ENCODE data around the gene HADHA.
"Not testable (repeated sequence)": the region's sequence is repeated elsewhere in the genome, so short reads cannot be mapped to it uniquely, and the experiment has no call there.

HADHA gene

DNA sequence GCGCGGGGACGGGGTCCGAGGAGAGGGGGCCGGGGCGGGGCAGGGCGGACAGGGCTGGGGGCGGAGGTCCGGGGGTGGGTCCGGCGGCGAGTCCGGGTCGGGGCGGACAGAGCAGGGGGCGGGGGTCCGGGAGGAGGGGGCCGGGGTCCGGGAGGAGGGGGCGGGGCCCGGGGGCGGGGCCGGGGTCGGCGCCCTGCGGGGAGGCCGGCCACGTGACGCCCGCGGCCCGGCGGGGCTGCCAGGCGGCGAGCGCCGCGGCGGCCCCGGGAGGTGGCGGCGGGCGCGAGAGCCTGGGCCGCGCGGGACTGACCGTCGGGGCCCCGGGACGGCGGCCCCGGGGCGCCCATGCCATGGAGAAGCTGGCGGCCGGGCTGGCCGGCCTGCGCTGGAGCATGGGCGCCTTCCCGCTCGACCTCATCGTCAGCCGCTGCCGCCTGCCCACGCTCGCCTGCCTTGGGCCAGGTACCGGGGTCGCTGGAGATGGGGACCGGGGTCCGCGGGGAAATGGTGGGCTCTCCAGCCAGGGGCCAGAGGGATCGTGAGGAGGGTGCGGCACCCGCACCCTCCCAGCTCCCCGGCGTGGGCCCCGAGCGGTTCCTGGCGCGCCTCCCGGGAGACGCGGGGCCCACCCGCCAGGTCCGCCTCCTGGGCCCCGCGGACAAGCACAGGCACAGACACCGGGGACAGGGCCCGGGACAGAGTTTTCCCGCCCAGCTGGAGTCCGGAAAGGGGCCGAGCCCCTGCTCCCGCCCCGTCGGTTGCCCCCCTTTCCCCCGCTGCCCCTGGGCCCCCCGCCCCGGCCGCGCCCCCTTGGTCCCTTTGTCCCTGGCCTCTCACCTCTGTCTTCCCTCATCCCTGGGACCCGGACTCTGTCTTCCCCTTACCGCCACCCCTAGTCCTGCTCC, 71.3 kb downstream of the HADHA start, which contains the start of gene GAREM2:
Gene GAREM2 (plus strand): TSS at position 218 of the 905 bp plus-strand sequence. CDS start 133 bp downstream, at position 351.
- DNase-seq, result no peak

DNA sequence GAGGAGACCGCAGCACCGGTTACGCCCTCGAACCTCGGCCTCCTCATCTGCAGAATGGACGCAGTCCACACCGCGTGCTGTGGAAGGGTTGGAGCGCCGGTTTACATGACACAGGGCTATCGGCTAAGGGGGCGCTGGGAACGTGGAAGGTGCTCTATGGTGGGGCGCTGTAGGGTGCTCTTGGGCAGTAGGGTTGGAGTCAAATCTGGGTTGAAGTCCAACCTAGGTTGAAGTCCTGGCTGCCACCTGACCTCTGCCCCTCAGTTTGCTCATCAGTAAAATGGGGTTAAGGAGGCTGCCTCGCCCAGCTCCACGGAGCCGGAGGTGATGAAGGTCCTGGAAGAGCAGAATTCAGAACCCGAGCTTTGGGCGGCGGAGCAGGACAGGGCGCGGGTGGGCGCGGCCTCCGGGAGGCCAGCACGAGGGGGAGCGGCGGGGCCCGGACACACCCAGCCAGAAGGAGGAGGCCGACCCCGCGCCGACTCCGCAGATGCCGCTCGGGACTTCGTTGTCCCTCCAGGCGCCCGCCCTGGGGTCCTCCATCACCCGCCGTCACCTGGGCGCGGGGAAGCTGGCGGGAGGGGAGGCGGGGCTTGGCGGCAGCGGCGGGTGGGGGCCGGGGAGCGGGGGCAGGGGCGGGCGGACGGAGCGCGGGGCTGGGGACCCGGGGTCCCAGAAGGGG, 72.1 kb downstream of the HADHA start:
- no peak for DNase-seq

DNA sequence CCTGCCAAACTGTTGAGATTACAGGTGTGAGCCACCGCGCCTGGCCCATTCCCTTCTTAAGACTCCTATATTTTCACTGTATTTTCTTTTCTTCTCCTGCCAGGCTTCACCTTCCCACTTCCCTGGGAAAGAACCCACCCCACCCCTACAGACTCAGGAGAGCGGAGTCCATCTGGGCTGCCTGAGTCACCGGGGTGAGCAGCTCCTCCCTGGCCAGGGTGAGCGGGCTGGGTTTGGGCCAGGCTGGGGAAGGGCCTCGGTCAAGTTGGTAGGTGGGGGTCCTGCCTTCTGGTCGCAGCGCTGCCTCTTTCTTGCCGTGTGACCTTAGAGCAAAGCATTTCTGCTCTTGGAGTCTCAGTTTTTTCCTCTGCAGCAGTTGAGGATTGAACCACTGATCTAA, 73.6 kb downstream of the HADHA start:
- DNase-seq, result no peak

DNA sequence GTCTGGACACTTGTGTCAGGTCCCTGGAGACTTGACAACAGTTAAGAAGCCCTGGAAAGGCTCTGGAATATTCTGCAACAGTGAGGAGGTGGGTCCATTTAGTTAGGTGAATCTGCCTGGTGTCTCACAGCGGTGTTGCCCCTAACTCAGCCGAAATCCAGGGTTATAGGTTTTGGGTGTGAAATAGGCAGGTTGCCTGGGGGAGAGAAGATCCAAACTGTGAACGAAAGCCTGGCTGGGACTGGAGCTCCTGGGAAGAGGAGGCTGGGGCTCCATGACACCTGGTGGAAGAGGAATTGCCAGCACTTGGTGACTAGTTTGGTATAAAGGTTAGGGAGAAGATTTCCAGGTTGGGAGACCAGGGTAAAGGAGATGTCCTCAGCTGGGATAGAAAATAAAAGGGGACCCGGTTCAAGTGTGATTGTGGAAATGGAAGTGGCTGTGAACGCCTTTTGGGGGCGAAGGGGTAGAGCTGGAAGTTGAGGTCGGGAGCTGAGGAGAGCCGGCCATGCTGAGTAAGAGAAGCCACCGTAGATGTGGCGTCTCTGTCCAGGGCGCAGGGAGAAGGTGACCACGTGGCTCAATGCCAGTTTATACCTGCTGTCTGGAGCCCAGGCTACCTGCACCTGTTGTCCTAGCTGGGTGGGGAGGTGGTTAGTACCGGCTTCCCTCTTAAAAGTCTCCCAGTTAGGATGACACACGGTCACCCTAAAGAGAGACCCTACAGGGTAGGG, 74.6 kb downstream of the HADHA start:
- DNase-seq, result no peak

DNA sequence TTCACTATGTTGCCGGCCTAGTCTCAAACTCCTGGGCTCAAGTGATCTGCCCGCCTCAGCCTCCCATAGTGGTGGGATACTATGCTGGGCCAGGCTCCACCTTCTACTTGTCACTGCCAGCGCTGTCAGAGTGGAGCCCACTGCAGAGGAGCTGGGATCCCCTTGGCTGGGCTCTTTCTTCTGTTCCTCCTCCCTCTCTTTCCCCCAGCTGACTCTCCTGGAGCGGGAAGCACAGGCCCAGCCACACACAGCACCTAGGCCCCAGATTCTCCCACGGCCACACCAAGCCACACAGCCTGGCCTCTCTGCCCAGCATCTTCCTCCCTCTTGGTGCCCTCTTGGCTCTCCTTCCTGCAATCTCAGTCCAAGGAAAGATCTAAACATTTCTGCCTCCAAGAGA, 75.2 kb downstream of the HADHA start:
- no peak for DNase-seq

DNA sequence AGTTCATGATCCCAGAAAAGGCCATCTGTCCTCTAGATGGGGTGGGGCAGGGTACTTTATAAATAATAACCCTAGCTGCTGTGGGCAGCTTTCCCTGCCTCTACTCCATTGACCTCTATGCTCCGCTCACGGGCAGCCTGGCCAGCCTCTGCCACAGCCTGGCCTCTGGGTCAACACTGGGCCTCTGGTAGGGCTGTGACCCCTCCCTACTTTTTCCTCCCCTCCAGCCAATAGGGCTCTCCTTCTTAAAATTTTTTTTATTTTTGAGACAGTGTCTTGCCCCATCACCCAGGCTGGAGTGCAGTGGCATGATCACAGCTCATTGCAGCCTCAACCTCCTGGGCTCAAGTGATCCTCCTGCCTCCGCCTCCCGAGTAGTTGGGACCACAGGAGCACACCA, 75.6 kb downstream of the HADHA start:
- no peak for DNase-seq

DNA sequence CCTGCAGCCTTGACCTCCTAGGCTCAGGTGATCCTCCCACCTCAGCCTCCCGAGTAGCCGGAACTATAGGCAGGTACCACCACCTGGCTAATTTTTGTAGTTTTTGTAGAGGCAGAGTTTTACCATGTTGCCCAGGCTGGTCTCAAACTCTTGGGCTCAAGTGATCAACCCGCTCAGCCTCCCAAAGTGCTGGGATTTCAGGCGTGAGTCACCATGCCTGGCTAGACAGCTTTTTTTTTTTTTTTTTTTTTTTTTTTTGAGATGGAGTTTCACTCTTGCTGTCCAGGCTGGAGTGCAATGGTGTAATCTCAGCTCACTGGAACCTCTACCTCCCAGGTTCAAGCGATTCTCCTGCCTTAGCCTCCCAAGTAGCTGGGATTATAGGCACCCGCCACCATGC, 77.9 kb downstream of the HADHA start:
- not testable (repeated sequence) for DNase-seq

DNA sequence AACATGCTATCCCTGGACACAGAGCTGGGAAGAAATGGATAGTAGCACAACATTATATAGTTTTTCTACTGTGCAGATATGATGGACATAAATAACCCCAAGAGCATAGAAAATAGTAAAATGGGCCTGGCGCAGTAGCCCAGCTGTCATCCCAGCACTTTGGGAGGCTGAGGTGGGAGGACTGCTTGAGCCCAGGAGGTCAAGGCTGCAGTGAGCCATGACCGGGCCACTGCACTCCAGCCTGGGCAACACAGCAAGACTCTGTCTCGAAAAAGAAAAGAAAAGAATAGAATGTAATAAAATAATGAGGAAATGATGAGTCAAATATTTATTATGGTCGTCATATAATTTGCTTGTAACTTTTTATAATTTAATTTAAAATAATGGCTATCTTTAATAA, 79.0 kb downstream of the HADHA start:
- no peak for DNase-seq

DNA sequence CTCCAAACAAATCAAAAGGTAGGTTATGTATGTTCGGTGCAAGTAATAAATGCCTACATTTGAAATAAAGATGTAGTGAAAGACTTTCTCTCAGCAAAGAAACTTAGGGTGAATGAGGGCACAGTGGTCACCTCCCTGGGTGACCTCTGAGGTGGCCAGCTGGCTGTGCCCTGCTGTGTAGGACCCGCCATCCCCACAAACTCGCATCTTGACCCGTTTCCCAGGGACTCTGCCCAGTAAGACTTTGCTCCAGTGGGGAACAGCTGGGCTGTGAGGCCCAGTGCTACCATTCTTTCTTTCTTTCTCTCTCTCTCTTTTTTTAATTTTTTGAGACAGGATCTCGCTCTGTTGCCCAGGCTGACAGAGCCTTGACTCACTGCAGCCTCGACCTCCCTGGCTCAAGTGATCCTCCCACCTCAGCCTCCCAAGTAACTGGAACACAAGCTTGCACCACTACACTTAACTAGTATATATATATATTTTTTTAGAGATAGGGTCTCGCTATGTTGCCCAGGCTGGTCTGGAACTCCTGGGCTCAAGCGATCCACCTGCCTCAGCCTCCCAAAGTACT, 79.7 kb downstream of the HADHA start:
- no peak for DNase-seq

DNA sequence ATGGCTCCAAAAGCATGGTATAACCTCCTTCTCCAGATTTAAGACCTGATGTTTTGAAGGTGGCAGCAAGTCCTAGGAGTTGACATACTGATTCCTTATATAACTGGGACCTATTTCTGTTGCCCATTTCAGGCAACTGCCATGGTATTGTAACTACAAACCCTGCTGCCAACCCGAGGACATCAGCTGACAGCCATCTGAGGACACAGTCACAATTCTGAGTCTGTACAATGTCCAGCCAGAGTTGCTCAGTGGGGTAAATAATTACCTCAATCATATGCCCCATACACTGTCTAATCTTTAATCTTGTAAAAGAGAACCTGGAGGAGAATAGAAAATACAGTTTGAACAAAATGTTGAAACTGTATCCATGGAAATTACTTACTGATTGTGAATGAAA, 80.2 kb downstream of the HADHA start:
- no peak for DNase-seq

DNA sequence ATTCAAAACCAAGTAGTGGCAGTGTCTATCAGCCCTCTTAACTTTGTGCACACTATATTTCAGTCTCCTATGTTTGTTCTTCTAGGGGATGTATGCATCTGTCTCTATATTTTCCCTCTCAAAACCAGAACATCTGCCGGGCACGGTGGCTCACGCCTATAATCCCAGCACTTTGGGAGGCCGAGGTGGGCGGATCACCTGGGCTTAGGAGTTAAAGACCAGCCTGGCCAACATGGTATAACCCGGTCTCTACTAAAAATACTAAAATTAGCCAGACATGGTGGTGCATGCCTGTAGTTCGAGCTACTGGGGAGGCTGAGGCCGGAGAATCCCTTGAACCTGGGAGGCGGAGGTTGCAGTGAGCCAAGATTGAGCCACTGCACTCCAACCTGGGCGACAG, 81.5 kb downstream of the HADHA start:
- no peak for DNase-seq

DNA sequence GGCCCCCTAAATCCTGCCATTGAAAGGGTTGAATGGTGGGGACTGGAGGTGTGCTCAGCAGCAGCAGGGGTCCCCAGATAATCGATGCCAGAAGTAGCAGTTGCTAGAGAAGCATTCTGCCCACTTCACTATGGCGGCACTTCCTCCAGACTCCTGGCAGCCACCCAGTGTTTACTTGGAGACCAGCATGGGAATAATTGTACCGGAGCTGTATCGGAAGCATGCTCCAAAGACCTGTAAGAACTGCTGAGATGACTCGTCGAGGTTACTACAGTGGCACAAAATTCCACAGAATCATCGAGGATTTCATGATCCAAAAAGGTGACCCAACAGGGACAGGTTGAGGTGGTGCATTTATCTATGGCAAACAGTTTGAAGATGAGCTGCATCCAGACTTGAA, 82.5 kb downstream of the HADHA start:
- no peak for DNase-seq

DNA sequence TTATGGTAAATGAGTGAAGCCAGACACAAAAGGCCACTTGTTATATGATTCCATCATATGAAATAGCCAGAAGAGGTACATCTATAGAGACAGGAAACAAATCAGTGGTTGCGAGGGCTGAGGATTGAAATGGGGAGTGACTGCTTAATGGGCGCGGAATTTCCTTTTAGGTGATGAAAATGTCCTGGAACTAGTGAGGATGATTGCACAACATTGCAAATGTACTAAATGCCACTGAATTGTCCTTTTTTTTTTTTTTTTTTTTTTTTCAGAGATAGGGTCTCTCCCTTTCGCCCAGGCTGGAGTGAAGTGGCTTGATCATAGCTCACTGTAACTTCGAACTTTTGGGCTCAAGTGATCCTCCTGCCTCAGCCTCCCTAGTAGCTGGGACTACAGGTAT, 86.9 kb downstream of the HADHA start:
- DNase-seq, result no peak

DNA sequence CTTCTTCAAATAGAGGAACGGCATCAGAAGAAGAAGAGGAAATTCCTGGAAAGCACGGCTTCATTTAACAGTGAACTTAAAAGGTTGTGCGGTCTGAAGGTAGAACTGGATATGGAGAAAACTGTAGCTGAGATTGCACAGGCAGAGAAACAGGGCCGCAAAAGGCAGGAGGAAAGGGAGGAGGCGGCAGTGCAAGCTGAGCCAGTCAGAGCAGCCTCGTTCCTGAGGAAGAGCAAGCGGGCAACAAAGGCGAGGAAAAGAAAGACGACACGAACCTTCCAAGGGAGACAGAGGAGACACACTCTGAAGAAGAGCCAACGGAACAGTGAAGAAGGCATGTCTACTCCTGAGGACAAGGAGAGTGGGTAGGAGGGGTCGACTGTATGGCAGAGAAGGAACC, 94.2 kb downstream of the HADHA start:
- DNase-seq, result no peak

DNA sequence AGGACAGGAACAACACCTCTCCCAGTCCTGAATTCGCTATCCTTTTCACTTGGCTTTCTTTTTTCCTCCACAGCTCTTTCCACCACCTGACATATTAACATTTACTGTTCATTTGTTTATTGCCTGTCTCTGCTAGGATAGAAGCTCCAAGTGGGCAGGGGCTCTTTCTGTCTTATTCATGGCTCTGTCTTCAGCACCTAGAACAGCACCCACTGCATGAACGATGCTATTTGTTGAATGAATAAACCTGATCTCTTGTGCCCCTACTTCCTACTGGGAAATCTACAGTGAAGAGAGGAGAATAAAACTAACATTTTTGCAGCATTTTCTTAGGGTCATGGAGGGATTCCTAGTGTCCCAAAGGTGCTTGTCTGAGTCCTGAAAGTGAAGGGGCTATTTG, 95.9 kb downstream of the HADHA start:
- DNase-seq, result no peak

DNA sequence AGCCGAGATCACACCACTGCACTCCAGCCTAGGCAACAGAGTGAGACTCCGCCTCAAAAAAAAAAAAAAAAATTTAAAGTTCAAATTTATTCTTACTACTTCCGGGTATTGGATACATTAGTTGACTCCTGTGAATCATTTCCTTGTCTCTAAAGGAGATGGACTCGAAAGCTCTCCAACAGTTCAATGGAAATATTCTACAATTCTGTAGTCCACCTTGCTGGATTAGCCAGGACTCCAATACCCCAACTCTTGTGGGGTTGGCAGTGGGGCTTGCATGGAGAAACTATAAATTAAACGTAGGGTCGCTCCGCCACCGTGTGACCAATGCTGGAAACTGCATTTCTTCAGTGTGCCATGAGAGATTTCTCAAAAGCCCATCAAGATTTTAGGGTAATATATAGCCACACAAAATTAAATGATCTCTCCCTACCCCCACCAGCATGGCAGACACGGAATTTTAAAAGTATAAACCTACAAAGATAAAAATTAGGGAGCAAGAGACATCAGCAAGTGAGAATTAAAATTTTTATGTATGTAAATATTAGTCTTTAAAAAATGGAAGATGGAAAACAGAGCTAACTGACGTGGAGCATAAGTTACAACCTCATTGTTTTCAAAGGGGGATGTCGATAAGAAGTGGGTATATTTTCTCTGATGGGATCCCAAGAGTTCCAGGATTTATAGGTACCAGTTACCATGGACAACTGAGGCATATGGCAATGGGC, 99.3 kb downstream of the HADHA start:
- peak; percentile 5 for DNase-seq

DNA sequence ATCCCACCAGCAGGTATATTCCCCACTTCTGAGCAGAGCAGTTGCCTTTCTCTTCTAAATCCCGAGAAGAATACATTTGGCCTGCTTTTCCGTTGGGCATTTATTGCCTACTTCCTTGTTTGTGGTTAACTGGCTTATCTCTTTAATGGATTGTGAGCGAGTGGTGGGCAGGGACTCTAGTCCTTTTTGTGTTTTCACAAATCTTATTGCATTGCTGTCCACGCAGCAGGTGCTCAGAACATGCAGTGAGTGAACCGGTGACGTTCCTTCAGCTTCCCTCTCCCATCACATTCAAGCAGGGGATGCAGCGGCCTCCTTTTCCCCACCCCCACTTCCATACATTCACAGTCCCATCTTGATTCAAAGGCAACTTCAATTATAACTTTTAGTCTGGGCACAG, 100.4 kb downstream of the HADHA start:
- no peak for DNase-seq

DNA sequence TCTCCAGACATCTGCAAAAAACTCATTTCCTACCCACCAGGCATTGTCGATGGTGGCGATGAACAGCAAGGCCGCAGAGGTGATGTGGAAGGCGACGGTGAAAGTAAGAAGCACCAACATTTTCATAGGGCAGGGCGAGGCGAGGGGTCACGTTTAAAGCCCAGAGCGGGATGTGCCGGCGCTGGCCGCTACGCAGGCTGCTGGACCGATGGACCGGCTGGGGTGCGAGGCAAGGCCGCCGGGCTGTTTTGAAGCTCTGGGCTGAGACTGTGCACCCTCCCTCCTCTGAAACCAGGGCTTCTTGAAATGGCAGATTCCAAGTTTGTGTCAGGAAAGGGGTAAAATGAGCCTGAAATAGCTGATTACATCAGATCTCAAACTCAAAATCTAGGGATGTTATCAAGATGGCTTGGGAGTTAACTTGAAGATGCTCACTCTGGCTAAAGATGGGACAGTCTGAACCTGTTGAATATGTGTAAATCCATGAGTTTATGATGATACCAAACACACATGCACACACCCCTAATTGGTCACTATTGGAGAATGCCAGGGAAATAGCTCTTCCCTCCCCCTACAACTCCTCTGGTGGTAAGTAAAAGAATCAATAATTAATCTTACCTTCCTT, 103.2 kb downstream of the HADHA start:
- DNase-seq, result no peak

All from kidney glomerular epithelial cell (primary cell).